Subcutaneous abdominal adipose tissue (tissue), 5 donors: ENCODE results near the gene NYAP1.

ENCODE experiments used
- H3K27ac ChIP-seq: one replicate; pipeline ENCODE4 v1.7.0; 2013; ENCODE audit warnings: low read depth, mild to moderate bottlenecking, inconsistent platforms, low read length, moderate library complexity
- H3K27me3 ChIP-seq, 5 donors: one replicate each; pipeline ENCODE4 v1.7.0; 2013; ENCODE audit warnings: low read length in 5 of 5, inconsistent platforms in 1 of 5; ENCODE audit not compliant: control insufficient read depth in 5 of 5, insufficient read depth in 4 of 5
- H3K36me3 ChIP-seq, 5 donors: one replicate each; pipeline ENCODE4 v1.7.0; 2013; ENCODE audit warnings: low read length in 5 of 5; ENCODE audit not compliant: control insufficient read depth in 5 of 5, insufficient read depth in 5 of 5
- H3K4me1 ChIP-seq, 5 donors: one replicate each; pipeline ENCODE4 v1.7.0; 2013; ENCODE audit warnings: low read length in 5 of 5, mild to moderate bottlenecking in 3 of 5, moderate library complexity in 1 of 5; ENCODE audit not compliant: control insufficient read depth in 5 of 5, insufficient read depth in 5 of 5
- H3K4me3 ChIP-seq, 5 donors: one replicate each; pipeline ENCODE4 v1.7.0; 2013; ENCODE audit warnings: low read length in 5 of 5, low read depth in 1 of 5
- H3K9ac ChIP-seq, 5 donors: one replicate each; pipeline ENCODE4 v1.7.0; 2013; ENCODE audit warnings: low read length in 5 of 5, mild to moderate bottlenecking in 4 of 5, moderate library complexity in 3 of 5
- H3K9me3 ChIP-seq, 5 donors: one replicate each; pipeline ENCODE4 v1.7.0; 2013; ENCODE audit warnings: low read length in 5 of 5; ENCODE audit not compliant: control insufficient read depth in 5 of 5
- donor health status: healthy.
- donor health status: healthy.
- donor health status: healthy.
- donor health status: healthy.
- donor health status: healthy.

NYAP1 gene

DNA sequence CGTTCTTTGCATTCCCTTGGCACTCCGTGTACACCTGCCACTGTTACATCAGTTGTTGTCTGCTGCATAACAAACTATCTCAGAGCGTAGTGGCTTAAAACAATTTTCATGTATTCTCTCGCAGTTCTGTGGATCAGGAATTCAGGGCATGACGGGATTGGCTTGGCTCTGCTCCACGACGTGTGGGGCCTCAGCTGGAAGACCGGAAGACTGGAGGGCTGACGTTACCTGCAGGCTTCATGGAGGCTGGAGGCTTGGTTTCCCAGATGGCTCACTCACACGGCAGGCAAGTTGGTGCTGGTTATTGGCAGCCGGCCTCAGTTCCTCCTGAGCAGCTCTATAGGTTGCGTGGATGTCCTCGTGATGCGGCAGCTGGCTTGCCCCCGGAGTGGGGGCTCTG, 25.5 kb downstream of the NYAP1 start:
- no peaks in the 10 kb centered on the region for H3K27me3 ChIP-seq
- H3K9ac ChIP-seq, result peak overlapping the region in 1 of 5 donors; percentile 25
- H3K4me1 ChIP-seq, result peaks cover 0 to 7% (median 5%) of the 10 kb centered on the region in 5 donors
- H3K36me3 ChIP-seq, result no peaks in the 10 kb centered on the region
- H3K4me3 ChIP-seq, result peak overlapping the region; percentile 13 to 67 (median 30)
- H3K27ac ChIP-seq, result no peak overlapping the region
- H3K9me3 ChIP-seq, result no peaks in the 10 kb centered on the region

GRCh38 chr7:100510437-100511239, 26.9 kb downstream of the NYAP1 start:
- no peaks in the 10 kb centered on the region for H3K36me3 ChIP-seq
- no peak overlapping the region for H3K9ac ChIP-seq
- no peaks in the 10 kb centered on the region for H3K27me3 ChIP-seq
- H3K27ac ChIP-seq, result no peak overlapping the region
- H3K4me1 ChIP-seq, result peaks cover 0 to 18% (median 15%) of the 10 kb centered on the region in 5 donors
- no peak overlapping the region for H3K4me3 ChIP-seq
- H3K9me3 ChIP-seq, result no peaks in the 10 kb centered on the region

DNA sequence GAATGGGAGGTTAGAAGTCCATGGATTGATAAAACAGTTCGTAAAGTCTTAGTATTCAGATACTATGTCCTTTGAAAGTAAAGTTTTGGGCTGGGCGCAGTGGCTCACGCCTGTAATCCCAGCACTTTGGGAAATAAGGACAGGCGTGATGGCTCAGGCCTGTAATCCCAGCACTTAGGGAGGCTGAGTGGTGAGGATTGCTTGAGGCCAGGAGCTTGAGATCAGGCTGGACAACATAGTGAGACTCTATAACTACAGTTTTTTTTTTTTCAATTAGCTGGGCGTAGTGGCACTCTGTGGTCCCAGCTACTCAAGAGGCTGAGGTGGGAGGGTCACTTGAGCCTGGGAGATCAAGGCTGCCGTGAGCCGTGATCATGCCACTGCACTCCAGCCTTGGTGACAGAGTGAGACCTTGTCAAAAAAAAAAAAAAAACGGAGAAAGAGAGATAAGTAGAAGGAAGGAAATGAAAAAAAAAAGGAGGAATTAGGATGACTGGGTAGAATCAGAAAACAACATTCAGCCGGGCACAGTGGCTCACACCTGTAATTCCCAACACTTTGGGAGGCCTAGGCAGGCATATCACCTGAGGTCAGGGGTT, 29.6 kb downstream of the NYAP1 start:
- no peaks in the 10 kb centered on the region for H3K27me3 ChIP-seq

GRCh38 chr7:100515072-100515532, 31.4 kb downstream of the NYAP1 start:
- H3K36me3 ChIP-seq, result no peaks in the 10 kb centered on the region
- H3K9me3 ChIP-seq, result no peaks in the 10 kb centered on the region
- H3K4me1 ChIP-seq, result peaks cover 0 to 21% (median 16%) of the 10 kb centered on the region in 5 donors
- H3K9ac ChIP-seq, result no peak overlapping the region
- no peaks in the 10 kb centered on the region for H3K27me3 ChIP-seq
- peak overlapping the region; percentile 23 for H3K27ac ChIP-seq
- no peak overlapping the region for H3K4me3 ChIP-seq

More for the DNA sequence above, 29.6 kb downstream of the NYAP1 start:
- no peak overlapping the region for H3K27ac ChIP-seq
- H3K9me3 ChIP-seq, result no peaks in the 10 kb centered on the region
- H3K4me3 ChIP-seq, result no peak overlapping the region
- H3K4me1 ChIP-seq, result peaks cover 0 to 28% (median 21%) of the 10 kb centered on the region in 5 donors
- H3K9ac ChIP-seq, result no peak overlapping the region
- no peaks in the 10 kb centered on the region for H3K36me3 ChIP-seq

- no peak overlapping the region for H3K27ac ChIP-seq
- H3K9ac ChIP-seq, result no peak overlapping the region
- no peaks in the 10 kb centered on the region for H3K36me3 ChIP-seq
- H3K9me3 ChIP-seq, result no peaks in the 10 kb centered on the region
- peaks cover 0 to 21% (median 16%) of the 10 kb centered on the region in 5 donors for H3K4me1 ChIP-seq
- no peaks in the 10 kb centered on the region for H3K27me3 ChIP-seq
- H3K4me3 ChIP-seq, result no peak overlapping the region
These were observed 32.5 kb downstream of the NYAP1 start for GRCh38 chr7:100516135-100516812.

- Histone ChIP-seq H3K27ac (no peak overlapping the region), H3K4me1 (peaks cover 0 to 23% (median 16%) of the 10 kb centered on the region in 5 donors), H3K9me3 (no peaks in the 10 kb centered on the region), H3K9ac (no peak overlapping the region), H3K36me3 (no peaks in the 10 kb centered on the region), H3K27me3 (no peaks in the 10 kb centered on the region), H3K4me3 (no peak overlapping the region)
These were observed 33.6 kb downstream of the NYAP1 start for GRCh38 chr7:100517305-100517704.

DNA sequence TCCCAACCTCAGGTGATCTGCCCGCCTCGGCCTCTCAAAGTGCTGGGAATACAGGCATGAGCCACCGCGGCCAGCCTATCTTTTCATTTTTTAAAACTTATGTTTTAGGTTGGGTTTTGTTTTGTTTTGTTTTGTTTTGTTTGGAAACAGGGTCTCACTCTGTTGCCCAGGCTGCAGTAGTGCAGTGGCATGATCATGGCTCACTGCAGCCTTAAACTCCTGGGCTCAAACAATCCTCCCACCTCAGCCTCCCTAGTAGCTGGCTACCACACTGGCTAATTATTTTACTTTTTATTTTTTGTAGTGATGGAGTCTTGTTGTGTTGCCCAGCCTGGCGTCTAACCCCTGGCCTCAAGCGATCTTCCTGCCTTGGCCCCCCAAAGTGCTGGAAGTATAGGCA, 35.9 kb downstream of the NYAP1 start:
- Histone ChIP-seq H3K9me3 (no peaks in the 10 kb centered on the region), H3K9ac (no peak overlapping the region), H3K27me3 (no peaks in the 10 kb centered on the region), H3K27ac (no peak overlapping the region), H3K4me1 (peaks cover 0 to 22% (median 16%) of the 10 kb centered on the region in 5 donors), H3K4me3 (no peak overlapping the region), H3K36me3 (no peaks in the 10 kb centered on the region)

DNA sequence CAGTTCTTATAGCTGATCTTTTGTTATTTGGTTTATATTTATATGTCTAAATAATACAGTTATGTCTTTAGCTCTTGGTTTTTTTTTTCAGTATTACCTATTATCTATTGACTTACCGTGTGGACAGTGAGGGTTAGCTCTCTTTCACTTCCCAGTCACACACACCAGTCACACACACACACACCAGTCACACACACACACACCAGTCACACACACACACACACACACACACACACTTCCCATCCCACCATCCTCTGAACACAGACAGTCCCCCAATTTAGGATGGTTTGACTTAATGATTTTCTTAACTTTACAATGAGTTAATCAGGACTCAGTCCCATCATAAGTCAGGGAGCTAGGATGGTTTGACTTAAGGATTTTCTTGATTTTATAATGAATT, 36.4 kb downstream of the NYAP1 start:
- H3K27ac ChIP-seq, result no peak overlapping the region
- H3K4me1 ChIP-seq, result peaks cover 0 to 17% (median 11%) of the 10 kb centered on the region in 5 donors
- H3K27me3 ChIP-seq, result no peaks in the 10 kb centered on the region
- H3K9me3 ChIP-seq, result no peaks in the 10 kb centered on the region
- H3K36me3 ChIP-seq, result no peaks in the 10 kb centered on the region
- H3K9ac ChIP-seq, result no peak overlapping the region
- no peak overlapping the region for H3K4me3 ChIP-seq

GRCh38 chr7:100521076-100521475, 37.3 kb downstream of the NYAP1 start:
- no peaks in the 10 kb centered on the region for H3K27me3 ChIP-seq
- no peaks in the 10 kb centered on the region for H3K9me3 ChIP-seq
- H3K9ac ChIP-seq, result no peak overlapping the region
- H3K4me1 ChIP-seq, result peaks cover 0 to 8% (median 1%) of the 10 kb centered on the region in 5 donors
- no peak overlapping the region for H3K4me3 ChIP-seq
- no peak overlapping the region for H3K27ac ChIP-seq
- H3K36me3 ChIP-seq, result no peaks in the 10 kb centered on the region
